Kasumi-1 (cell line): ENCODE measurements around the gene TMED4.

ENCODE experiments used
- DNase-seq, 2 experiments: peaks; one replicate each; lab custom pipeline; 2025; lab: John Stamatoyannopoulos, UW

Gene TMED4

GRCh38 chr7:44540592-44541027, 41.4 kb downstream of the TMED4 start:
- DNase-seq: no peak

- DNase-seq: no peak
Observed at GRCh38 chr7:44539669-44540506, 42.1 kb downstream of the TMED4 start.

GRCh38 chr7:44538798-44539668, 43.0 kb downstream of the TMED4 start:
- DNase-seq: no peak

- DNase-seq: no peak
Observed at GRCh38 chr7:44538093-44538797, 43.8 kb downstream of the TMED4 start.

GRCh38 chr7:44537442-44537841, 44.6 kb downstream of the TMED4 start:
- DNase-seq: no peak

GRCh38 chr7:44536090-44536489, 45.9 kb downstream of the TMED4 start:
- DNase-seq: no peak

- DNase-seq: no peak
Observed at GRCh38 chr7:44535348-44536064, 46.5 kb downstream of the TMED4 start.

GRCh38 chr7:44534501-44534900, 47.5 kb downstream of the TMED4 start:
- DNase-seq: peak; percentile 73 to 80

GRCh38 chr7:44534087-44534486, 47.9 kb downstream of the TMED4 start:
- DNase-seq: no peak

- no peak for DNase-seq
Observed at GRCh38 chr7:44533301-44534055, 48.6 kb downstream of the TMED4 start.

GRCh38 chr7:44531421-44532380, 50.3 kb downstream of the TMED4 start:
- DNase-seq: no peak

- DNase-seq: no peak
Observed at GRCh38 chr7:44530990-44531389, 51.0 kb downstream of the TMED4 start.
